K562 (cell line): ENCODE data around the gene EIF3M. TPM values are rescaled to one million over a fixed set of nuclear protein-coding genes. Genes with fewer than 3 reads are reported as not detected.

ENCODE experiments used
- ATAC-seq: fragments of 200-7000 bp; cut with Tn5 transposase; 3 replicates; pipeline ENCODE4 v1.9.1; 2020; ENCODE audit warnings: moderate library complexity
- BruUV-seq: library from RNA; stranded (reverse); fragments of 400-500 nt; replicated peaks from 2 replicates; lab custom pipeline; 2021; lab: Mats Ljungman, UMichigan
- CTCF ChIA-PET: fragments of 300-600 bp; formaldehyde crosslinking; extraction: SDS; loops from one replicate; lab custom pipeline; 2021; ENCODE audit warnings: low intra/inter-chr PET ratio; lab: Yijun Ruan, JAX
- POLR2A ChIA-PET: fragments of 300-600, 350-650 bp; sonication (Branson Sonifier 250); formaldehyde crosslinking; extraction: SDS; loops from one replicate; lab custom pipeline; 2021; ENCODE audit warnings: antibody characterized with exemption, inconsistent platforms; lab: Yijun Ruan, JAX
- DNase-seq, 4 experiments: peaks; one replicate each; pipeline versions ENCODE4 v3.0.0 to v3.0.0-alpha.2; 2011 to 2018; ENCODE audit warnings: low spot score in 3 of 4, mixed read lengths in 3 of 4; ENCODE audit errors: extremely low read depth in 1 of 4
- FAIRE-seq: peaks from 2 replicates; lab custom pipeline; 2011; peaks lifted over from hg19 to GRCh38; lab: Jason Lieb, UNC
- H2AFZ ChIP-seq: 2 replicates; pipeline ENCODE4 v1.6.0; 2011; ENCODE audit warnings: low read depth, low read length, control low read depth, inconsistent platforms
- H3K27ac ChIP-seq: fragments of 200-600 bp; 3 replicates; pipeline ENCODE4 v1.8.0; 2011; ENCODE audit warnings: low read depth, mild to moderate bottlenecking, control low read depth, inconsistent platforms, low read length, moderate library complexity, mixed read lengths; ENCODE audit errors: extremely low read depth
- H3K27me3 ChIP-seq, 2 experiments: fragments of 300-600 bp in 1 of 2; 2 replicates in 1 of 2; 3 replicates in 1 of 2; pipeline versions ENCODE4 v1.6.0 to v1.8.0; 2011; ENCODE audit warnings: inconsistent platforms in 2 of 2, low read length in 2 of 2, mild to moderate bottlenecking in 1 of 2, mixed read lengths in 1 of 2, moderate library complexity in 1 of 2; ENCODE audit not compliant: control insufficient read depth in 2 of 2, insufficient read depth in 2 of 2
- H3K36me3 ChIP-seq: fragments of 300-600 bp; 3 replicates; pipeline ENCODE4 v1.8.0; 2011; ENCODE audit warnings: mild to moderate bottlenecking, low read length, inconsistent platforms; ENCODE audit not compliant: control insufficient read depth, insufficient read depth
- H3K4me1 ChIP-seq, 2 experiments: fragments of 200-600 bp in 1 of 2; replicated peaks in 1 of 2; 2 replicates in 1 of 2; 3 replicates in 1 of 2; pipeline versions ENCODE4 v1.5.1 to v1.8.0; 2011; ENCODE audit warnings: inconsistent platforms in 2 of 2, low read length in 2 of 2, mild to moderate bottlenecking in 1 of 2, mixed read lengths in 1 of 2, moderate library complexity in 1 of 2; ENCODE audit not compliant: control insufficient read depth in 2 of 2, insufficient read depth in 2 of 2
- H3K4me2 ChIP-seq: 2 replicates; pipeline ENCODE4 v1.6.1; 2011; ENCODE audit warnings: low read length, control low read depth, inconsistent platforms, mixed read lengths; ENCODE audit not compliant: insufficient read depth
- H3K4me3 ChIP-seq: fragments of 200-600 bp; sonication (generic), shearing (Covaris generic); 2 replicates; pipeline ENCODE4 v1.5.1; 2016; ENCODE audit warnings: control low read depth, inconsistent platforms
- H3K79me2 ChIP-seq: fragments of 200-600 bp; 3 replicates; pipeline ENCODE4 v1.8.0; 2011; ENCODE audit warnings: low read length, inconsistent platforms; ENCODE audit not compliant: control insufficient read depth, insufficient read depth
- H3K9ac ChIP-seq, 2 experiments: 2 replicates each; pipeline versions ENCODE4 v1.6.0 to v1.6.1; 2011; ENCODE audit warnings: low read depth in 2 of 2, low read length in 2 of 2, control low read depth in 1 of 2, inconsistent platforms in 1 of 2, mild to moderate bottlenecking in 1 of 2, mixed read lengths in 1 of 2; ENCODE audit not compliant: insufficient read depth in 1 of 2
- H3K9me1 ChIP-seq: one replicate; pipeline ENCODE4 v1.6.0; 2011; ENCODE audit warnings: inconsistent platforms, mild to moderate bottlenecking, low read length, moderate library complexity; ENCODE audit not compliant: control insufficient read depth, insufficient read depth
- H3K9me3 ChIP-seq: replicated peaks from 2 replicates; pipeline ENCODE4 v1.5.1; 2011; ENCODE audit warnings: low read depth, low read length, inconsistent platforms; ENCODE audit not compliant: control insufficient read depth, insufficient read depth
- H4K20me1 ChIP-seq: replicated peaks from 2 replicates; pipeline ENCODE4 v1.6.1; 2011; ENCODE audit warnings: low read length, inconsistent platforms, mixed read lengths; ENCODE audit not compliant: control insufficient read depth, insufficient read depth
- ARID1B ChIP-seq: fragments of 450-650 bp; IDR thresholded peaks from 2 replicates; pipeline ENCODE4 v1.6.1; 2016; ENCODE audit warnings: antibody characterized with exemption, mild to moderate bottlenecking, inconsistent platforms
- BRCA1 ChIP-seq, 2 experiments: fragments of 450-650 bp in 1 of 2; sonication (generic) in 1 of 2; formaldehyde crosslinking in 1 of 2; IDR thresholded peaks; 2 replicates each; pipeline versions ENCODE4 v1.5.0 to v1.6.1; 2017 to 2020; ENCODE audit warnings: mild to moderate bottlenecking in 1 of 2, missing genetic modification reagents in 1 of 2
- CBFA2T3 ChIP-seq: fragments of 450-650 bp; IDR thresholded peaks from 2 replicates; pipeline ENCODE4 v1.6.1; 2017
- EGR1 ChIP-seq: fragments of 450-650 bp; conservative IDR thresholded peaks from 2 replicates; pipeline ENCODE4 v1.6.1; 2017; ENCODE audit warnings: mild to moderate bottlenecking
- HES1 ChIP-seq: fragments of 450-650 bp; IDR thresholded peaks from 2 replicates; pipeline ENCODE4 v1.6.1; 2016; ENCODE audit warnings: low read depth, mild to moderate bottlenecking, moderate library complexity
- KDM1A ChIP-seq, 2 experiments: fragments of 450-650 bp; IDR thresholded peaks; 2 replicates each; pipeline ENCODE4 v1.6.1; 2016; ENCODE audit warnings: mild to moderate bottlenecking in 2 of 2
- KDM4B ChIP-seq, 2 experiments: fragments of 450-650 bp in 1 of 2; sonication (generic) in 1 of 2; IDR thresholded peaks; 2 replicates each; pipeline ENCODE4 v1.6.1; 2016 to 2017; ENCODE audit warnings: borderline replicate concordance in 2 of 2, antibody characterized with exemption in 1 of 2, low read depth in 1 of 2, mild to moderate bottlenecking in 1 of 2
- KLF1 ChIP-seq: fragments of 450-650 bp; IDR thresholded peaks from 2 replicates; pipeline ENCODE4 v1.6.1; 2016; ENCODE audit warnings: missing genetic modification characterization, missing compliant biosample characterization
- LCOR ChIP-seq: sonication (generic); formaldehyde crosslinking; IDR thresholded peaks from 2 replicates; pipeline ENCODE4 v1.8.0; 2022; ENCODE audit warnings: mild to moderate bottlenecking, missing genetic modification reagents
- MBD2 ChIP-seq: sonication (generic); IDR thresholded peaks from 2 replicates; pipeline ENCODE4 v1.6.1; 2016; ENCODE audit warnings: low read depth, borderline replicate concordance
- PCBP2 ChIP-seq: fragments of 200-400 bp; formaldehyde crosslinking; IDR thresholded peaks from 2 replicates; pipeline ENCODE4 v1.6.1; 2018; ENCODE audit warnings: low read length, low read depth, mild to moderate bottlenecking, moderate library complexity; ENCODE audit not compliant: poor library complexity, severe bottlenecking
- RBM17 ChIP-seq: fragments of 200-400 bp; formaldehyde crosslinking; IDR thresholded peaks from 2 replicates; pipeline ENCODE4 v1.6.1; 2017; ENCODE audit warnings: low read depth, mild to moderate bottlenecking, low read length, borderline replicate concordance
- RBM25 ChIP-seq: fragments of 200-400 bp; formaldehyde crosslinking; IDR thresholded peaks from 2 replicates; pipeline ENCODE4 v1.6.1; 2018; ENCODE audit warnings: low read length, low read depth, moderate library complexity; ENCODE audit not compliant: severe bottlenecking
- SIN3B ChIP-seq: fragments of 450-650 bp; IDR thresholded peaks from 2 replicates; pipeline ENCODE4 v1.6.1; 2017; ENCODE audit warnings: low read depth, mild to moderate bottlenecking, moderate library complexity
- SMAD3 ChIP-seq: fragments of 450-650 bp; formaldehyde crosslinking; conservative IDR thresholded peaks from 2 replicates; pipeline ENCODE4 v1.4.0; 2020; ENCODE audit warnings: mild to moderate bottlenecking
- SMARCE1 ChIP-seq: fragments of 450-650 bp; IDR thresholded peaks from 2 replicates; pipeline ENCODE4 v1.7.1; 2016; ENCODE audit warnings: mild to moderate bottlenecking
- TRIM24 ChIP-seq, 2 experiments: fragments of 450-650 bp; IDR thresholded peaks; 2 replicates each; pipeline ENCODE4 v1.6.1; 2016
- ZNF143 ChIP-seq: sonication (generic); formaldehyde crosslinking; IDR thresholded peaks from 2 replicates; pipeline ENCODE4 v1.9.0; 2022; ENCODE audit warnings: mild to moderate bottlenecking, missing genetic modification reagents
- ZNF174 ChIP-seq: fragments of 250-450 bp; sonication (Bioruptor Pico); IDR thresholded peaks from 2 replicates; pipeline ENCODE4 v1.4.0; 2020; ENCODE audit warnings: mild to moderate bottlenecking
- WGBS: fragments of 100-300 bp; shearing (Covaris generic); methylation state at CpG from one replicate; pipeline ENCODE4 v1.1.6; 2016; ENCODE audit warnings: low coverage, mixed read lengths; ENCODE audit not compliant: insufficient coverage; ENCODE audit errors: missing lambda C conversion rate; 5-methylcytosine and 5-hydroxymethylcytosine counted together
- in situ Hi-C: fragments of 300-500 bp; cut with MboI; formaldehyde crosslinking; loops from 4 replicates; pipeline ENCODE4 v1.15.0; 2018; ENCODE audit warnings: inconsistent platforms, mixed read lengths
- intact Hi-C: fragments of 100-400 bp; cut with micrococcal nuclease; formaldehyde crosslinking; loops from 2 replicates; pipeline ENCODE4 v1.14.2; 2022
- polyA plus RNA-seq, 8 experiments: library from polyadenylated mRNA; depleted of rRNA in 4 of 8; stranded (reverse) in 5 of 8; unstranded in 3 of 8; fragments of >200 nt; fragmentation: Nextera tagmentation in 2 of 8; fragmentation: Illumina TruSeq in 1 of 8; extraction: Ambion mirVana in 2 of 8; extraction: Trizol in 1 of 8; gene quantifications; 2 replicates each; pipeline versions ENCODE4 v1.2.1 to v1.2.3, GENCODE V29; 2011 to 2014; ENCODE audit warnings: inconsistent platforms in 1 of 8, missing spikeins in 1 of 8
- total RNA-seq, 7 experiments: library from RNA; depleted of rRNA in 6 of 7; stranded (reverse); fragments of >200 nt in 6 of 7; fragmentation: Illumina TruSeq in 2 of 7; extraction: Trizol in 2 of 7; gene quantifications; 2 replicates each; pipeline versions ENCODE4 v1.2.1 to v1.2.3, GENCODE V29; 2011 to 2021; ENCODE audit warnings: low replicate concordance in 1 of 7

Gene EIF3M
- total and polyA plus RNA-seq, 9 of the 15 experiments (the other 6 are each of a cell fraction or from before 2014, with no cell fraction given), result 602 to 2,015 (median 1,058) TPM

- Histone ChIP-seq H3K4me2 (no peak overlapping the region), H2AFZ (no peak overlapping the region; the same call in 1 of the 2 replicates), H3K27ac (no peak overlapping the region), H4K20me1 (no peaks in the 10 kb centered on the region), H3K9me3 (no peaks in the 10 kb centered on the region), H3K36me3 (no peaks in the 10 kb centered on the region), H3K9me1 (no peaks in the 10 kb centered on the region), H3K4me3 (no peak overlapping the region), H3K27me3 (no peaks in the 10 kb centered on the region), H3K9ac (no peak overlapping the region), H3K79me2 (no peaks in the 10 kb centered on the region), H3K4me1 (peaks cover 0 to 3% of the 10 kb centered on the region in 2 experiments; a peak in 1 of 5 replicates)
- POLR2A ChIA-PET, result no interaction called here
- 33% methylated on average over 3 of the region's 3 CpGs for WGBS
- in situ Hi-C loops (no loop called here), intact Hi-C loops (loop anchor here (2.0 to 5.0 kb wide), 2 partner anchors 177 to 241 kb away; no protein-coding TSS in a partner anchor)
- BruUV-seq, result no TSS peak
- no peak for FAIRE-seq
- no peak for ATAC-seq
- DNase-seq, result no peak
- CTCF ChIA-PET, result no interaction called here
- TF ChIP-seq MBD2, result no peak
Observed at GRCh38 chr11:32563600-32563959, 20.1 kb upstream of the EIF3M start.

GRCh38 chr11:32566517-32566916, 17.1 kb upstream of the EIF3M start:
- no TSS peak for BruUV-seq
- 44% methylated on average over 2 of the region's 2 CpGs for WGBS
- no peak overlapping the region for H3K4me2 ChIP-seq

More at GRCh38 chr11:32566517-32566916, 17.1 kb upstream of the EIF3M start:
- ATAC-seq (no peak), DNase-seq (no peak)
- CTCF ChIA-PET, result no interaction called here
- H2AFZ ChIP-seq, result no peak overlapping the region
- no peaks in the 10 kb centered on the region for H4K20me1 ChIP-seq
- TF ChIP-seq HES1, result no peak
- no peak for TF ChIP-seq ARID1B
- TF ChIP-seq KDM4B (IDR thresholded peaks at IDR 0.05; ENCODE audit: borderline replicate concordance in 2 of 2, low read depth in 1 of 2), result no peak
- TF ChIP-seq PCBP2, result no peak
- no peak for TF ChIP-seq TRIM24 (IDR thresholded peaks at IDR 0.05)
- TF ChIP-seq RBM17, result no peak
- TF ChIP-seq ZNF174 (CRISPR knock-in tag), result no peak
- no peak for TF ChIP-seq SIN3B
- TF ChIP-seq ZNF143 (CRISPR knock-in tag), result no peak
- TF ChIP-seq SMARCE1, result no peak
- TF ChIP-seq SMAD3 (CRISPR knock-in tag), result no peak
- no peak for TF ChIP-seq RBM25
- TF ChIP-seq CBFA2T3, result no peak
- TF ChIP-seq LCOR (CRISPR knock-in tag), result no peak
- TF ChIP-seq EGR1, result no peak
- no peak for TF ChIP-seq KDM1A (IDR thresholded peaks at IDR 0.05)
- no peak for TF ChIP-seq BRCA1 (IDR thresholded peaks at IDR 0.05)
- TF ChIP-seq BRCA1 (CRISPR knock-in tag; IDR thresholded peaks at IDR 0.05), result no peak
- TF ChIP-seq KLF1 (tag), result no peak
- TF ChIP-seq, all 486 proteins: peak for 0
- H3K4me1 ChIP-seq, result peaks cover 0 to 8% of the 10 kb centered on the region in 2 experiments; a peak in 2 of 5 replicates
- H3K9ac ChIP-seq, result no peak overlapping the region
- H3K4me3 ChIP-seq, result no peak overlapping the region
- H3K27ac ChIP-seq, result no peak overlapping the region
- no peaks in the 10 kb centered on the region for H3K36me3 ChIP-seq
- no peak for FAIRE-seq
- H3K79me2 ChIP-seq, result no peaks in the 10 kb centered on the region
- no peaks in the 10 kb centered on the region for H3K9me1 ChIP-seq
- no peaks in the 10 kb centered on the region for H3K27me3 ChIP-seq
- in situ Hi-C loops, result no loop called here
- H3K9me3 ChIP-seq, result no peaks in the 10 kb centered on the region
- POLR2A ChIA-PET, result interaction anchor here (0.8 to 1.3 kb wide), 2 partner anchors 17 to 302 kb away, joined by 3 to 4 read pairs; partner anchors contain the start of gene EIF3M
- intact Hi-C loops, result no loop called here
